Measurements from ENCODE around the gene INPP5E.

The INPP5E gene

DNA sequence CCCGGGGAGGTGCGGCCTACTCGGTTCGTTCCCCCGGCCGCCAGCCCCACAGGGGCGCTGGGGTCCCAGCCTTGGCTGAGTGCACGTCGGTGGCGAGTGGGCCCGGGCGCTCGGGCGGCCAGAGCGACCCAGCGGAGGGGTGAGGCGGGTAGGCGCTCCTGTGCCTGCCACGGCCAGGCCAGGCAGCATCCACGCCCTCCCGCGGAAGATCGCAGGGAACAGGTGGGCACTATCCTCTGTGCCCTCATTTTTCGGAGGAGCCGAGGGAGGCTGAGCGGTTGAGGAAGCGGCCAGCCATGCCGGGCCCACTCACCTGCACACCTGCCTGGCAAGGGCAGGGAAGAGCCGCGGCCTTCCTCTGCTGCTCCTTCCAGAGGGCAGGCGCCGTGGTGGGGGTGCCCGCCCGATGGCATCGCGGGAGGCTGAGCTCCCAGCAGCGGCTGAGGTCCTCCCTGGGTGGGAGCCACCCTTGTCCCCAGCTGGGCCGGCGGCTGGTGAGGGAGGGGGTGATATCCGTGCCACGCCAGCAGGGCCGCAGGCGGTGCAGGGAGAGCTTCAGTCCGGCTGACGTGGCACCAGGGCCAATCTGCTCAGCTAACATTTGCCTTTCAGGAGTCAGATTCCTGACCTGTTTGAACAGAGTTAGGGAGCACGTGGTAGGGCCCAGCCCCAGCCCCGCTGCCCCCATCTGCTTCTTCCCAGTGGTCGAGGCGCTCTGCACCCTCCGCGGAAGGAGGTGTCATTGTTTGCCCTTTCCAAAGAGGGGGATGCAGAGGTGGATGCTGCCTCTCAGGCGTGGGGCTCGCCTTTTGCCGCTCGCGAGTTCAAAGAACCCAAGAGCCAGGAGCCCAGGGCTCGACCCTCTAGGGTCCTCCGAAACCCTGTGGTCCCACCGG, 44.8 kb upstream of the INPP5E start:
- Histone ChIP-seq H3K4me1 (ENCODE audit: control insufficient read depth, low read length) (peaks cover 20% of the 10 kb centered on the region), H3K9me2 (replicated peaks; ENCODE audit: control insufficient read depth, low read length) (no peaks in the 10 kb centered on the region), H3K27me3 (ENCODE audit: control insufficient read depth, low read length) (no peaks in the 10 kb centered on the region), H3F3A (ENCODE audit: control insufficient read depth, insufficient read depth) (no peaks in the 10 kb centered on the region), H3K4me3 (ENCODE audit: low read length) (peak overlapping the region; percentile 89), H3K9me3 (ENCODE audit: control insufficient read depth, insufficient read depth, low read length) (no peaks in the 10 kb centered on the region), H3K4me2 (ENCODE audit: low read length) (peak overlapping the region; percentile 96), H3K79me2 (ENCODE audit: control insufficient read depth, low read length) (peaks cover 35% of the 10 kb centered on the region), H3K36me3 (ENCODE audit: control insufficient read depth, low read length) (peaks cover 15% of the 10 kb centered on the region), H3K27ac (ENCODE audit: low read depth, low read length) (no peak overlapping the region), H4K20me1 (ENCODE audit: control insufficient read depth, insufficient read depth, low read depth, low read length) (peaks cover 22% of the 10 kb centered on the region; the same call in 1 of the 2 replicates)
- TF ChIP-seq EZH2phosphoT487 (IDR thresholded peaks at IDR 0.05; ENCODE audit: borderline replicate concordance, low read length): no peak
- no peak for TF ChIP-seq CTCF (IDR thresholded peaks at IDR 0.05; ENCODE audit: low read depth, low read length, poor library complexity, severe bottlenecking)

DNA sequence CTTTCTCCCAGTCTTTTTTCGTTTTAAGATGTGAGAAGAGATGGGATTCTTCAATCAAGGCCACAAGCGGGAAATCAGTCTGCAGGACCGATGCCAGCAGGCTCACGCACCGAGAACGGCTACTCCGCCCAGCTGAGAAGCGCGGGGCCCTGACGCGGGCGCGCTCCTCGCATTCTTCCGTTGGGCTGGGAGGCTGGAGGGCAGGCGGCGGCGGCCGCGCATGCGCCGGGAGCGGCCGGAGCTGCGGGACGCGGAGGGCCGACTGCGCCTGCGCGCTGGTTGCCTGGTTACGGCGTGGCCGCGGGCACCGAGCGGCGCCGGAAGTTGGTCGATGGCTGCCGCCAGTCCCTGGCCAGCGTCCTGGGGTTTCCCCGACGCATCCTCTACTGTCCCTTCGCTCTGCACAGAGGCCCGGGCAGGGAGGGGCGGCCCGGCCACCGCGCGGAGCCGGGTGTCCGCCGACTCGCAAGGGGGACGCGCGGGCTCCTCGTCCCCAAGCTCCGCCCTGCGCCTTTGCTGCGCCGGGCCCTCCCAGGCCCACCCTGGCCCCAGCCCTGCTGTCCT, 44.0 kb upstream of the INPP5E start:
- Histone ChIP-seq H3K36me3 (ENCODE audit: control insufficient read depth, low read length) (peaks cover 18% of the 10 kb centered on the region), H3F3A (ENCODE audit: control insufficient read depth, insufficient read depth) (no peaks in the 10 kb centered on the region), H3K4me1 (ENCODE audit: control insufficient read depth, low read length) (peaks cover 20% of the 10 kb centered on the region), H3K4me3 (ENCODE audit: low read length) (peak overlapping the region; percentile 89), H3K79me2 (ENCODE audit: control insufficient read depth, low read length) (peaks cover 42% of the 10 kb centered on the region), H3K4me2 (ENCODE audit: low read length) (peak overlapping the region; percentile 96), H3K27ac (ENCODE audit: low read depth, low read length) (peak overlapping the region; percentile 85), H3K9me2 (replicated peaks; ENCODE audit: control insufficient read depth, low read length) (no peaks in the 10 kb centered on the region), H3K9me3 (ENCODE audit: control insufficient read depth, insufficient read depth, low read length) (no peaks in the 10 kb centered on the region), H3K27me3 (ENCODE audit: control insufficient read depth, low read length) (no peaks in the 10 kb centered on the region), H4K20me1 (ENCODE audit: control insufficient read depth, insufficient read depth, low read depth, low read length) (peaks cover 22% of the 10 kb centered on the region; the same call in 1 of the 2 replicates)
- TF ChIP-seq CTCF (IDR thresholded peaks at IDR 0.05; ENCODE audit: low read depth, low read length, poor library complexity, severe bottlenecking) (no peak), EZH2phosphoT487 (IDR thresholded peaks at IDR 0.05; ENCODE audit: borderline replicate concordance, low read length) (no peak)

DNA sequence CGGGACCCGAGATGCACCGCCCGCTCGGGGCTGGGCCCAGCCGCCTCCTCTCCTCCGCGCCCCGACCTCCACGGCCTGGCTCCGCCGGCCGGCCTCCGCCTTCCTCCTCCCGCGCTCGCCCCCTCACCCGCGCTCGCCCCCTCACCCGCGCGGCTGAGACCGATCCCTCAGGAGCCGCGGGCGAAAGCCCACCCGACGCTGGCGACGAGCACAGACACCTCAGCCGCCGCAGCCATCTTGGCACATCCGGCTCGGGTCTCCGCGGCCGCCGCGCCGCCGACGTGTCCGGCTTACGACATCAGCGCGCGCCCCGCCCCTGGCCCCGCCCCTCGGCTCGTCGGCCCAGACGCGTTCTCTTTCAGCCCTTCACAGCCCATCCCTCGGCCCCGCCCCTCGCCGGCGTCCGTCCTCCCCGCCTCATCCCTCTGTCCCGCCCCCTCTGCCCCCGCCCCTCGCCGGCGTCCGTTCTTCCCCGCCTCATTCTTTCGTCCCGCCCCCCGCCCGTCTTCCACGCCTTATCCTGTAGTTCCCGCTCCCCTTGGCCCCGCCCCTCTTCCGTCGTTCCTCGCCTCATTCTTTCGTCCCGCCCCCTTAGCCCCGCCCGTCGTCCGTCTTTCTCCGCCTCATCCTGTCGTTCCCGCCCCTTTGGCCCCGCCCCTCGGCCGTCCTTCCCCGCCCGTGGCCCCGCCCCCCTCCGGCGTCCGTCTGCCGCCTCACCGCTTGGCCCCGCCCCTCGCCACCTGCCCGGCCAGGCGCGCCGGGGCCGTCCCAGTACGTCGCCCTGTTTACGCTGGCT, 43.3 kb upstream of the INPP5E start, which contains the start of gene SEC16A:
SEC16A (minus strand) TSS at position 248 of the 796 bp plus-strand sequence. CDS start 5,425 bp downstream, outside the sequence.
- Histone ChIP-seq H4K20me1 (ENCODE audit: control insufficient read depth, insufficient read depth, low read depth, low read length) (peaks cover 23% of the 10 kb centered on the region; the same call in 1 of the 2 replicates), H3K36me3 (ENCODE audit: control insufficient read depth, low read length) (peaks cover 20% of the 10 kb centered on the region)

More for the DNA sequence above, 43.3 kb upstream of the INPP5E start, which contains the start of gene SEC16A:
- H3F3A ChIP-seq (ENCODE audit: control insufficient read depth, insufficient read depth): no peaks in the 10 kb centered on the region
- no peaks in the 10 kb centered on the region for H3K9me2 ChIP-seq (replicated peaks; ENCODE audit: control insufficient read depth, low read length)
- TF ChIP-seq CTCF (IDR thresholded peaks at IDR 0.05; ENCODE audit: low read depth, low read length, poor library complexity, severe bottlenecking) (no peak), EZH2phosphoT487 (IDR thresholded peaks at IDR 0.05; ENCODE audit: borderline replicate concordance, low read length) (no peak)
- H3K9me3 ChIP-seq (ENCODE audit: control insufficient read depth, insufficient read depth, low read length): no peaks in the 10 kb centered on the region
- peaks cover 49% of the 10 kb centered on the region for H3K79me2 ChIP-seq (ENCODE audit: control insufficient read depth, low read length)
- peak within 1 kb of the TSS; percentile 96 for H3K4me2 ChIP-seq (ENCODE audit: low read length)
- H3K27ac ChIP-seq (ENCODE audit: low read depth, low read length): peak within 1 kb of the TSS; percentile 85
- H3K27me3 ChIP-seq (ENCODE audit: control insufficient read depth, low read length): no peaks in the 10 kb centered on the region
- peak within 1 kb of the TSS; percentile 98 for H3K4me3 ChIP-seq (ENCODE audit: low read length)
- H3K4me1 ChIP-seq (ENCODE audit: control insufficient read depth, low read length): peaks cover 20% of the 10 kb centered on the region
